AG04450 (cell line): ENCODE data around the gene ENTPD6. TPM values are rescaled to one million over a fixed set of nuclear protein-coding genes. Genes with fewer than 3 reads are reported as not detected.
"Not testable (repeated sequence)": the region's sequence is repeated elsewhere in the genome, so short reads cannot be mapped to it uniquely, and the experiment has no call there.

ENCODE experiments used
- CTCF ChIA-PET: fragments of 300-600, 350-600 bp; formaldehyde crosslinking; extraction: SDS; loops from one replicate; lab custom pipeline; 2022; ENCODE audit warnings: antibody characterized with exemption, inconsistent platforms; lab: Charles Lee
- POLR2A ChIA-PET: fragments of 350-600 bp; formaldehyde crosslinking; extraction: SDS; loops from one replicate; lab custom pipeline; 2021; ENCODE audit warnings: antibody characterized with exemption, inconsistent platforms; lab: Yijun Ruan, JAX
- DNase-seq: peaks from one replicate; pipeline ENCODE4 v3.0.0-alpha.2; 2011; ENCODE audit warnings: low read depth, low spot score
- H3K27ac ChIP-seq: one replicate; pipeline ENCODE4 v1.5.1; 2012; ENCODE audit warnings: low read depth, low read length, control low read depth
- H3K27me3 ChIP-seq: one replicate; pipeline ENCODE4 v1.6.0; 2012; ENCODE audit warnings: low read length; ENCODE audit not compliant: control insufficient read depth, insufficient read depth
- H3K4me3 ChIP-seq: 2 replicates; pipeline ENCODE4 v1.5.1; 2011; ENCODE audit warnings: mild to moderate bottlenecking, low read depth, low read length, control low read depth
- H3K9me3 ChIP-seq: 2 replicates; pipeline ENCODE4 v1.5.1; 2012; ENCODE audit warnings: low read length; ENCODE audit not compliant: control insufficient read depth, insufficient read depth
- polyA plus RNA-seq: library from polyadenylated mRNA; depleted of rRNA; stranded (reverse); fragments of >200 nt; gene quantifications from 2 replicates; pipeline ENCODE4 v1.2.3, GENCODE V29; 2011
- TF ChIP-seq, protein P1 (sequence below): IDR thresholded peaks from 2 replicates; pipeline ENCODE4 v1.5.1; 2011; ENCODE audit warnings: low read depth, low read length, control low read depth, inconsistent platforms

The ENTPD6 gene
- polyA plus RNA-seq, 1 experiment: 39.9 TPM

GRCh38 chr20:25165128-25165527 lies 30.4 kb upstream of the ENTPD6 start:
- no peak for DNase-seq
- H3K4me3 ChIP-seq: no peak overlapping the region
- peaks cover 4% of the 10 kb centered on the region for H3K27me3 ChIP-seq
- H3K27ac ChIP-seq: no peak overlapping the region
- ChIA-PET CTCF (no interaction called here), POLR2A (no interaction called here)
- H3K9me3 ChIP-seq: peaks cover 4% of the 10 kb centered on the region; the same call in 1 of the 2 replicates
- TF ChIP-seq, protein P1, sequence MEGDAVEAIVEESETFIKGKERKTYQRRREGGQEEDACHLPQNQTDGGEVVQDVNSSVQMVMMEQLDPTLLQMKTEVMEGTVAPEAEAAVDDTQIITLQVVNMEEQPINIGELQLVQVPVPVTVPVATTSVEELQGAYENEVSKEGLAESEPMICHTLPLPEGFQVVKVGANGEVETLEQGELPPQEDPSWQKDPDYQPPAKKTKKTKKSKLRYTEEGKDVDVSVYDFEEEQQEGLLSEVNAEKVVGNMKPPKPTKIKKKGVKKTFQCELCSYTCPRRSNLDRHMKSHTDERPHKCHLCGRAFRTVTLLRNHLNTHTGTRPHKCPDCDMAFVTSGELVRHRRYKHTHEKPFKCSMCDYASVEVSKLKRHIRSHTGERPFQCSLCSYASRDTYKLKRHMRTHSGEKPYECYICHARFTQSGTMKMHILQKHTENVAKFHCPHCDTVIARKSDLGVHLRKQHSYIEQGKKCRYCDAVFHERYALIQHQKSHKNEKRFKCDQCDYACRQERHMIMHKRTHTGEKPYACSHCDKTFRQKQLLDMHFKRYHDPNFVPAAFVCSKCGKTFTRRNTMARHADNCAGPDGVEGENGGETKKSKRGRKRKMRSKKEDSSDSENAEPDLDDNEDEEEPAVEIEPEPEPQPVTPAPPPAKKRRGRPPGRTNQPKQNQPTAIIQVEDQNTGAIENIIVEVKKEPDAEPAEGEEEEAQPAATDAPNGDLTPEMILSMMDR: no peak

- DNase-seq, CTCF ChIA-PET, H3K27ac ChIP-seq, H3K9me3 ChIP-seq, H3K4me3 ChIP-seq, H3K27me3 ChIP-seq, POLR2A ChIA-PET: not testable (repeated sequence)
These were observed 29.3 kb upstream of the ENTPD6 start for GRCh38 chr20:25166105-25166782.

DNA sequence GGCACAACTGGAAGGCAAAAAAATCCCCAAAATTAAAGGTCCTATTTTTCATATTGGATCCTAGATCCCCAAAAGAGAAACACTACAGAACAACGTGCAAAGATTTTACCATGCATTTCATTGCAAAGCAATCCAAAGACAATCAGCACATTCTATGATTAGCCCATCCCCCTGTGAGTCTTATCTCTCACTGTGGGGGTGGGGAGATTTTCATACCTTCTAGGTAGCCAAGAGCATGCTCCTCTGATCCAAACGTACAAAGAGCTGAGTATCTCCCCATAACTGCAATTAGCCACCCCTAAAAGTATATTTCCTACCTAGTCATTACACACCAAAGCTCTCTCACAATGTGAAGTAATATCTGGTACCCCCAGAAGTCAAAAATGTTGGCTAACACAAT lies 22.2 kb upstream of the ENTPD6 start:
- CTCF ChIA-PET: no interaction called here
- no peak for DNase-seq
- POLR2A ChIA-PET: no interaction called here

DNA sequence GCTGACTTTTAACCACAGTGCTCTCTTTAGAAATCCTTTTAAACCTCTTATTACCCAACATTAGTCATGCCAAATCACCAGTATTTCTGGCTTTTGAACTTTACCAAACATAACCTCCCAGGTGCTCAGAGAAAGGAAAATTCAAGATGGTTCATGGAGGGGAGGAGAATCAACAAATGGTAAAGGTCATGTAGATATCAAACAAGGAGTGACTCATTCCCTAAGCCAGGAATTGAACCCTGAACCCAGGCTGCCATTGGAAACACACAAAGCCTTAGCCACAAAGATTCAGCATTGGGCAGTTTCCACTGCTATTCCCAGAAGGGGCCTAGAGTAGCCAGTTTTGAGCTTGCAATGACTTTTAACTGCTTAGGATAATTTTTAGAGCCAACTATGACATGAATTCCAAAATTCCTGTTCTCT lies 21.6 kb upstream of the ENTPD6 start:
- ChIA-PET POLR2A (no interaction called here), CTCF (no interaction called here)
- no peak overlapping the region for H3K27ac ChIP-seq
- TF ChIP-seq, protein P1: no peak
- H3K9me3 ChIP-seq: peaks cover 3% of the 10 kb centered on the region; the same call in 1 of the 2 replicates
- no peak overlapping the region for H3K4me3 ChIP-seq
- H3K27me3 ChIP-seq: peaks cover 15% of the 10 kb centered on the region
- DNase-seq: no peak

More for the DNA sequence above, 22.2 kb upstream of the ENTPD6 start:
- Histone ChIP-seq H3K9me3 (peaks cover 3% of the 10 kb centered on the region; the same call in 1 of the 2 replicates), H3K27me3 (peaks cover 15% of the 10 kb centered on the region), H3K4me3 (no peak overlapping the region), H3K27ac (no peak overlapping the region)
- TF ChIP-seq, protein P1: no peak

GRCh38 chr20:25176184-25176583 lies 19.3 kb upstream of the ENTPD6 start:
- Histone ChIP-seq H3K27ac (no peak overlapping the region), H3K27me3 (peaks cover 15% of the 10 kb centered on the region), H3K9me3 (peaks cover 3% of the 10 kb centered on the region; the same call in 1 of the 2 replicates), H3K4me3 (no peak overlapping the region)
- TF ChIP-seq, protein P1: no peak
- ChIA-PET CTCF (interaction anchor here (1.0 kb wide), 1 partner anchor 182 kb away, joined by 3 read pairs; no protein-coding TSS in a partner anchor), POLR2A (no interaction called here)
- no peak for DNase-seq
